Measurements from ENCODE around the gene STK39. TPM values are rescaled to one million over a fixed set of nuclear protein-coding genes. Genes with fewer than 3 reads are reported as not detected.
A peak's percentile ranks its signal among the peaks of the same experiment; 100 is the strongest.

STK39 gene
- total and polyA plus RNA-seq, 4 donors: 8.5 to 18.7 (median 11.2) TPM

DNA sequence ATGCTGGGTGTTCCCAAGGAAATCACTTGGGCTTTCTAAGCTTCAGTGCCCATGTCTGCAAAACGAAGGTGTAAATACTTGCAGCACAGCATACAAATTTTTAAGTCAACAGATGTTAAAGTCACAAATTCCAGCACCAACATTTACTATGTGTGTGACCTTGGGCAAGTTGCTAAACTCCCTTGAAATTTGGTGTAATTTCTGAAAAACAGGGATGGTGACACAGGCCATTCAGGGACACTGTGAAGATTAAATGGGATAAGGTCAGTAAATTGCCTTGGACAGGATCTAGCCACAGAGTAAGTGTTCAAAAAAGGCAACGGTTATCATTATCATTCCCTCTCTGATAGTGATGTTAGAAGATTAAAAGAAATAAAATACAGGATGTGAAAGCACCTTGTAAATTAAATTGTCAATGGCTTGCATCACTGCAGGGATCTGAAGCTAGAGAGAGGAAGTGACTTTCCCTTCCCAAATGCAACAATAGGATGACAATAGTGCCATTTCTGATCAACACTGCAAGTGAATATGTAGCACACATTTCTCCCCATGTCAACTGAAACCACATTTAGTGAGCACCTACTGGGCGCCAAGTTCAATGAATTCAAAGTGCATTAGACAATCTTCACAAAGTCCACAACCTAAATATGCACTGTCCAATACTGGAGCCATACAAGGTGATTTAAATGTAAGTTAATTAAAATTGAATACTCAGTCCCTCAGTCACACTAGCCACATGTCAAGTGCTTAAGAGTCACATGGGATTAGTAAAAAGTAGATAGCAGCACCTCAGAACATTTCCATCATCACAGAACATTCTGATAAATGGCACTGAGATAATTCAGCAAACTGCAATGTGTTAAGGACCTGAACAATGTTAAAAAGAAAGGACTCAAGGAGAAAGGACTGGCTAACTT is 81.2 kb downstream of the STK39 start:
- Histone ChIP-seq H3K27me3 (ENCODE audit: control insufficient read depth in 3 of 3, insufficient read depth in 3 of 3, low read length in 2 of 3) (no peaks in the 10 kb centered on the region), H3K36me3 (ENCODE audit: control insufficient read depth in 4 of 4, insufficient read depth in 4 of 4, low read length in 4 of 4) (peaks cover 0 to 8% (median 4%) of the 10 kb centered on the region in 4 donors), H3K9ac (ENCODE audit: insufficient read depth in 1 of 2, low read length in 2 of 2) (no peak overlapping the region), H3K4me3 (no peak overlapping the region), H3K9me3 (ENCODE audit: control insufficient read depth in 4 of 4, insufficient read depth in 3 of 4, low read length in 3 of 4) (no peaks in the 10 kb centered on the region), H3K27ac (ENCODE audit: low read depth in 1 of 2, low read length in 1 of 2) (peak overlapping the region in 1 of 2 donors; percentile 80), H3K4me1 (ENCODE audit: control insufficient read depth in 5 of 5, insufficient read depth in 5 of 5, low read length in 5 of 5) (peaks cover 0 to 27% (median 0%) of the 10 kb centered on the region in 5 donors)
- no peak for ATAC-seq (ENCODE audit: insufficient read depth, low FRiP score)
- DNase-seq: no peak
- TF ChIP-seq, protein P1, sequence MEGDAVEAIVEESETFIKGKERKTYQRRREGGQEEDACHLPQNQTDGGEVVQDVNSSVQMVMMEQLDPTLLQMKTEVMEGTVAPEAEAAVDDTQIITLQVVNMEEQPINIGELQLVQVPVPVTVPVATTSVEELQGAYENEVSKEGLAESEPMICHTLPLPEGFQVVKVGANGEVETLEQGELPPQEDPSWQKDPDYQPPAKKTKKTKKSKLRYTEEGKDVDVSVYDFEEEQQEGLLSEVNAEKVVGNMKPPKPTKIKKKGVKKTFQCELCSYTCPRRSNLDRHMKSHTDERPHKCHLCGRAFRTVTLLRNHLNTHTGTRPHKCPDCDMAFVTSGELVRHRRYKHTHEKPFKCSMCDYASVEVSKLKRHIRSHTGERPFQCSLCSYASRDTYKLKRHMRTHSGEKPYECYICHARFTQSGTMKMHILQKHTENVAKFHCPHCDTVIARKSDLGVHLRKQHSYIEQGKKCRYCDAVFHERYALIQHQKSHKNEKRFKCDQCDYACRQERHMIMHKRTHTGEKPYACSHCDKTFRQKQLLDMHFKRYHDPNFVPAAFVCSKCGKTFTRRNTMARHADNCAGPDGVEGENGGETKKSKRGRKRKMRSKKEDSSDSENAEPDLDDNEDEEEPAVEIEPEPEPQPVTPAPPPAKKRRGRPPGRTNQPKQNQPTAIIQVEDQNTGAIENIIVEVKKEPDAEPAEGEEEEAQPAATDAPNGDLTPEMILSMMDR (IDR thresholded peaks at IDR 0.05; ENCODE audit: control extremely low read depth, extremely low read depth): no peak
- 74 to 94% methylated on average over 3 of the region's 3 CpGs for WGBS, 2 donors

DNA sequence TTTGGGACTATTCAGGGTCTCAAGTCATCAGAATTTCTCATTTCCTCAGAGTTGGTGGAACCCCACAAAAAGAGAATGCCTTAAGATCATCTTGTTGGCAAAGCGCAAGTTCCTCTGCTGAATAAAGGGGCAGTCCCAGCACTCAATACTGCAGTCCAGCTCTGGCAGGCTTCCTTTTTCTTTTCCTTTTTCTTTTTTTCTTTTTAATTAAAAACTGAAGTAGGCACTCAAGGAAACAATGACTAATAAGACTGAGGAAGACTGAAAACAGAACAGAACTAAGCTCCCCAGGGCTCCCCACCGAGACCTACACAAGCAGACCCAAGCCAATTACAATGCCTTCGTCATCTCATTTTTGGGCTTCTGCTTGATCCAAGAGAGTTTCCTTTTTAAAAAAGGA is 82.0 kb downstream of the STK39 start:
- 63 to 69% methylated on average over 3 of the region's 3 CpGs for WGBS, 2 donors
- no peaks in the 10 kb centered on the region for H3K9me3 ChIP-seq (ENCODE audit: control insufficient read depth in 4 of 4, insufficient read depth in 3 of 4, low read length in 3 of 4)
- no peak for DNase-seq
- TF ChIP-seq, protein P1 (IDR thresholded peaks at IDR 0.05; ENCODE audit: control extremely low read depth, extremely low read depth): no peak
- H3K27me3 ChIP-seq (ENCODE audit: control insufficient read depth in 3 of 3, insufficient read depth in 3 of 3, low read length in 2 of 3): no peaks in the 10 kb centered on the region
- H3K27ac ChIP-seq (ENCODE audit: low read depth in 1 of 2, low read length in 1 of 2): peak overlapping the region in 1 of 2 donors; percentile 80
- ATAC-seq (ENCODE audit: insufficient read depth, low FRiP score): no peak
- peaks cover 0 to 26% (median 0%) of the 10 kb centered on the region in 5 donors for H3K4me1 ChIP-seq (ENCODE audit: control insufficient read depth in 5 of 5, insufficient read depth in 5 of 5, low read length in 5 of 5)
- H3K9ac ChIP-seq (ENCODE audit: insufficient read depth in 1 of 2, low read length in 2 of 2): no peak overlapping the region
- no peak overlapping the region for H3K4me3 ChIP-seq
- peaks cover 0 to 11% (median 4%) of the 10 kb centered on the region in 4 donors for H3K36me3 ChIP-seq (ENCODE audit: control insufficient read depth in 4 of 4, insufficient read depth in 4 of 4, low read length in 4 of 4)

DNA sequence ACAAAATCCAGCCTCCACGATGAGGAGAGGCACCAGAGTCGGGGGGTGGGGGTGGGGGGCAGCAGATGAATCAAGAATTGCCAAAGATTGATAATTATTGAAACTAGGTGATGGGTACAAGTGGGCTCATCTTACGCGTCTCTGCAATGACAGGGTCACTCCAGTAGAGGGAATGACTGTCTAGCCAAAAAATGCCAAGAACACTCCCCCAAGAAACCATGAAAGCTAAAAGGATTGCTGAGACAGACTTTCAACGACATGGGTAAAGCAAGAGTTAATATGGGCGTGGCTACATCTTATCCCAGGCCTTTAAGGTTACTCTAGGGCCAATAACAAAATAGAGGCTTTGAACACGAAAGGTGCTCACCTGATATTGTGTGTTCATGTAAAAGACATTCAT is 86.5 kb downstream of the STK39 start:
- Histone ChIP-seq H3K9ac (ENCODE audit: insufficient read depth in 1 of 2, low read length in 2 of 2) (no peak overlapping the region), H3K36me3 (ENCODE audit: control insufficient read depth in 4 of 4, insufficient read depth in 4 of 4, low read length in 4 of 4) (peaks cover 0 to 9% (median 8%) of the 10 kb centered on the region in 4 donors), H3K4me3 (no peak overlapping the region), H3K27ac (ENCODE audit: low read depth in 1 of 2, low read length in 1 of 2) (no peak overlapping the region), H3K27me3 (ENCODE audit: control insufficient read depth in 3 of 3, insufficient read depth in 3 of 3, low read length in 2 of 3) (no peaks in the 10 kb centered on the region), H3K9me3 (ENCODE audit: control insufficient read depth in 4 of 4, insufficient read depth in 3 of 4, low read length in 3 of 4) (no peaks in the 10 kb centered on the region), H3K4me1 (ENCODE audit: control insufficient read depth in 5 of 5, insufficient read depth in 5 of 5, low read length in 5 of 5) (peaks cover 0 to 26% (median 0%) of the 10 kb centered on the region in 5 donors)
- WGBS, 2 donors: 85 to 86% methylated on average over 7 of the region's 7 CpGs
- DNase-seq (no peak), ATAC-seq (ENCODE audit: insufficient read depth, low FRiP score) (no peak)
- TF ChIP-seq, protein P1 (IDR thresholded peaks at IDR 0.05; ENCODE audit: control extremely low read depth, extremely low read depth): no peak
